ENCODE measurements around the gene GOLGA3.

GOLGA3 gene

GRCh38 chr12:132726386-132726785, 102.3 kb downstream of the GOLGA3 start:
- no peak for DNase-seq (ENCODE audit: low read depth)
- H3K4me3 ChIP-seq (ENCODE audit: low read depth, low read length) = no peak overlapping the region
- no peak for TF ChIP-seq CTCF (conservative IDR thresholded peaks at IDR 0.05; ENCODE audit: low read depth, low read length)

GRCh38 chr12:132724506-132725241, 104.0 kb downstream of the GOLGA3 start:
- TF ChIP-seq CTCF (conservative IDR thresholded peaks at IDR 0.05; ENCODE audit: low read depth, low read length) = no peak
- no peak overlapping the region for H3K4me3 ChIP-seq (ENCODE audit: low read depth, low read length)
- no peak for DNase-seq (ENCODE audit: low read depth)

GRCh38 chr12:132723764-132724140, 104.9 kb downstream of the GOLGA3 start:
- TF ChIP-seq CTCF (conservative IDR thresholded peaks at IDR 0.05; ENCODE audit: low read depth, low read length) = no peak
- H3K4me3 ChIP-seq (ENCODE audit: low read depth, low read length) = no peak overlapping the region
- peak; percentile 50 for DNase-seq (ENCODE audit: low read depth)

- peak; percentile 16 for DNase-seq (ENCODE audit: low read depth)
- no peak for TF ChIP-seq CTCF (conservative IDR thresholded peaks at IDR 0.05; ENCODE audit: low read depth, low read length)
- no peak overlapping the region for H3K4me3 ChIP-seq (ENCODE audit: low read depth, low read length)
Observed at GRCh38 chr12:132723015-132723763, 105.5 kb downstream of the GOLGA3 start.

- TF ChIP-seq CTCF (conservative IDR thresholded peaks at IDR 0.05; ENCODE audit: low read depth, low read length) = no peak
- H3K4me3 ChIP-seq (ENCODE audit: low read depth, low read length) = no peak overlapping the region
- no peak for DNase-seq (ENCODE audit: low read depth)
Observed at GRCh38 chr12:132720606-132721345, 107.9 kb downstream of the GOLGA3 start.

GRCh38 chr12:132719954-132720324, 108.7 kb downstream of the GOLGA3 start:
- DNase-seq (ENCODE audit: low read depth) = no peak
- no peak overlapping the region for H3K4me3 ChIP-seq (ENCODE audit: low read depth, low read length)

More at GRCh38 chr12:132719954-132720324, 108.7 kb downstream of the GOLGA3 start:
- TF ChIP-seq CTCF (conservative IDR thresholded peaks at IDR 0.05; ENCODE audit: low read depth, low read length) = no peak

Measured in choroid plexus epithelial cell (primary cell).